ENCODE data around the gene NRXN3. TPM values are rescaled to one million over a fixed set of nuclear protein-coding genes. Genes with fewer than 3 reads are reported as not detected.

Gene NRXN3
- total and polyA plus RNA-seq, 2 of the 13 experiments (the other 11 are each of a cell fraction or from before 2014, with no cell fraction given), result 0.03 TPM; not detected in 1

GRCh38 chr14:79157369-79157768 is 987.2 kb downstream of the NRXN3 start (continued):
- no peak for TF ChIP-seq ZNF784 (CRISPR knock-in tag; IDR thresholded peaks at IDR 0.05; ENCODE audit: borderline replicate concordance)
- TF ChIP-seq PAF1 (CRISPR knock-in tag; IDR thresholded peaks at IDR 0.05), result no peak

GRCh38 chr14:79161571-79161970 is 991.4 kb downstream of the NRXN3 start:
- ChIA-PET CTCF (ENCODE audit: low intra/inter-chr PET ratio, low total read pairs) (no interaction called here), POLR2A (no interaction called here)
- TF ChIP-seq ZNF7 (CRISPR knock-in tag; IDR thresholded peaks at IDR 0.05) (no peak), REST (IDR thresholded peaks at IDR 0.05; ENCODE audit: borderline replicate concordance in 1 of 2, low read depth in 1 of 2, low read length in 2 of 2) (peak; percentile 18 to 88)
- H3K27ac ChIP-seq (ENCODE audit: extremely low read length, insufficient read depth, low read length), result no peak overlapping the region
- no peaks in the 10 kb centered on the region for H4K20me1 ChIP-seq (ENCODE audit: insufficient read depth, low read length)
- BruUV-seq (replicated peaks), result no TSS peak
- no peak overlapping the region for H2AFZ ChIP-seq (ENCODE audit: low read length)
- H3K27me3 ChIP-seq (ENCODE audit: control insufficient read depth in 1 of 2, insufficient read depth in 2 of 2, low read length in 2 of 2), result no peaks in the 10 kb centered on the region
- no peak for FAIRE-seq
- WGBS (ENCODE audit: low lambda C conversion rate), result 18% methylated on average over 7 of the region's 7 CpGs
- no peak overlapping the region for H3K4me3 ChIP-seq (replicated peaks in 1 of 3; ENCODE audit: insufficient read depth in 1 of 3, low read depth in 2 of 3, low read length in 3 of 3)
- no peaks in the 10 kb centered on the region for H3K4me1 ChIP-seq (ENCODE audit: insufficient read depth, low read length)
- peaks cover 93% of the 10 kb centered on the region for H3K9me3 ChIP-seq (ENCODE audit: low read length)
- no peaks in the 10 kb centered on the region for H3K36me3 ChIP-seq (replicated peaks in 1 of 2; ENCODE audit: control insufficient read depth in 1 of 2, insufficient read depth in 2 of 2, low read length in 2 of 2)
- H3K79me2 ChIP-seq (ENCODE audit: insufficient read depth, low read length), result no peaks in the 10 kb centered on the region
- in situ Hi-C loops (cut with HindIII; ENCODE audit: extremely low pct_ligation_motif_present, low pct_unique_long_range_greater_than_20kb) (no loop called here), intact Hi-C loops (cut with micrococcal nuclease; ENCODE audit: unreplicated experiment) (no loop called here)
- H3K9ac ChIP-seq (ENCODE audit: insufficient read depth, low read depth, low read length), result no peak overlapping the region
- H3K4me2 ChIP-seq (ENCODE audit: low read depth, low read length), result no peak overlapping the region
- no peak for DNase-seq (ENCODE audit: low spot score)
- no peak for ATAC-seq

All from HepG2 (cell line).